Measurements from ENCODE around the gene TRAP1.
A peak's percentile ranks its signal among the peaks of the same experiment; 100 is the strongest.

TRAP1 gene

DNA sequence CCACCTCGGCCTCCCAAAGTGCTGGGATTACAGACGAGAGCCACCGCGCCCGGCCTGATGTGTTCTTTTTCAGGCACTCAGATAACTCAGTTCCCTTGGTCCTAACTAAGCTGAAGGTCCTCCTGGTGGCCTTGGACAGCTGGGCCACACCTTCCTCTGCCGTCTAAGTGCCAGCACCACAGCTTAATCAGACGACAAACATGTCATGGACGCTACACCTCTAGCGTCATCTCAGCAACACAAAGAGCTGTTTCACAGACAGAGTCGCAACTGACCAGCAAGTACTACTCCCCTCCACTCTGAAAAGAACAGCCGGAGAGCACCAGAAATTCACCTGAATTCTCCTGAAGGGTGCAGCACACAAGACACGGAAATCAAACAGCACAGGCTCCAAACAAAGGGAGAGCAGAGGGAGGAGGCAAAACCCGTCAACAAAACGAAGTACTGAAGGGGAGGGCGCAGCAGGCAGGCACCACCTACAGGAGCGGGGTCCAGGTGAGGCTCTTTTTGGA lies 4.4 kb downstream of the TRAP1 start:
- DNase-seq = no peak

DNA sequence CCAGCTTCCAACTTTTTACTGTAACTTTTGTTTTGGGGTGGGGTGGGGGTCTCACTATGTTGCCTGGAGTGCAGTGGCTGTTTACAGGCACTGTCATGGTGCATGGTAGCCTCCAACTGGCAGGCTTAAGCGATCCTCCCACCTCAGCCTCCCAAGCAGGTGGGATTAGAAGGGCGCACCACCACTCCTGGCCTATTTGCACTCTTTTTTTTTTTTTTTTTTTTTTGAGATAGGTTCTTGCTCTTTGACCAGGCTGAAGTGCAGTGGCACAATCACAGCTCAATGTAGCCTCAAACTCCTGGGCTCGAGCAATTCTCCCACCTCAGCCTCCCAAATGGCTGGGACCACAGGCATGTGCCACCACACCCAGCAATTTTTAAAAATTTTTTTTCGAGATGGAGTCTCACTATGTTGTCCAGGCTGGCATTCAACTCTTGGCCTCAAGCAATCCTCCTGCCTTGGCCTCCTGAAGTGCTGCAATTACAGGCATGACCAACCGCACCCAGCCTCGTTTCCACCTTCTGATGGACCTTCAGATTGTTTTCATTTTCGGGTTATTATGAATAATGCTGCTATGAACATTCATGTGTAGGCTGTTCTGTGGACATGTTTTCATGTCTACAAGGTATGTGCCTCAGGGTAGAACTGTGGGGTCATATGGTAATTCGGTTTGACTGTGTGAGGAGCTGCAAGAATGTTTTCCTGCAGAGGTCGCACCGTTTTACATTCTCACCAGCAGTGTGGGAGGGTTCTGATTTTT lies 10.9 kb downstream of the TRAP1 start:
- DNase-seq = no peak

DNA sequence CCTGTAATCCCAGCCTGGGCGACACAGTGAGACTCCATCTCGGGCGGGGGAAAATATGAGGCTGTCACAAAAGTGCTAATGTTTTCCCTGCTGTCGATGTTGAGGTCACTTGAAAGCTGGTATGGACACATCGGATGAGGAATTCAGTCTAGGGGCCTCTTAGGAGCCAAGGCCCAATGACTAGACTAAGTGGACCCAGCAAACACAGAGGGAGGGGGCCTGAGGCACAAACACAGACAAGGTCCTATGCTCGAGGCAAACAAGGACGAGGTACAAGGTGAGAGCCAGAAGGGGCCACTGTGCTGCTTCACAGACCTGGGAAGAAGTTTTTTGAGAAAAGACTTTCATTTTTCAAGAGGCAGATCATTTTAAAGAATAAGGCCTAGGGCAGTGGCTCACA lies 15.2 kb downstream of the TRAP1 start:
- DNase-seq = no peak

DNA sequence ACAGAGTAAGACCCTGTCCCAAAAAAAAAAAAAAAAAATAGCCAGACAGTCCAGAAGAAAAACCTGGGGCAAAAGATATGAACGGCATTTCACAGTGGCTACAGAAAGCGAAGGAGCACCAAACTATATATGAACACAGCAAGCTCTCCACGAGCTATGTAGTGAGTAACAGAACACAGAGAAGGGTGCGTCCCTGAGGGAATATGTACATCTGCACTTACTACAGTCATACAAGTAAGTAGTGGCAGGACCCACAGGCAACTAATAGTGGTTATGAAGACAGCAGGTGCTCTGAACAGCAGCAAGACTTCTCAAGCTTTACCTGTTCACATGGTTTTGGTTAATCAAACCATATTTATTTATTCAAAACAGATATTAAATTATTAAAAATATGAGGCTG lies 15.8 kb downstream of the TRAP1 start:
- no peak for DNase-seq

DNA sequence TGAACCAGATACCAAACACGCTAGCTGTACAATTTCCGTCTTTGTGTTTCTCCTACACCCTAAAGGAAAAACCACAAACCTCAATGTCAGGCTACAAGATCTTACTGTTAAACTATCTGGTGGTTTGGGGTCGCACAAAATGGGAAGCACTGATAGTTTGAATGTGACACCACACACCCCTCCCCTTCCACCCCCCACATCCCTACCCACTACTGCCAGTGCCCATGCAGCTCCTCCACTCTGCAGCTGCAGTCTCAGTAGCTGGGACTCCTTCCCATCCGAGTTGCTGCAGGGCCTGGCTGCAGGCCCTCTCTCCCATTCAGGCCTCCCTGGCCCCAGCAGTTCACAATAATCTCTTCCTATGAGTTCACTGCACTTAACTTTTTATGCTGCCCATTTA lies 18.4 kb downstream of the TRAP1 start:
- DNase-seq = no peak

DNA sequence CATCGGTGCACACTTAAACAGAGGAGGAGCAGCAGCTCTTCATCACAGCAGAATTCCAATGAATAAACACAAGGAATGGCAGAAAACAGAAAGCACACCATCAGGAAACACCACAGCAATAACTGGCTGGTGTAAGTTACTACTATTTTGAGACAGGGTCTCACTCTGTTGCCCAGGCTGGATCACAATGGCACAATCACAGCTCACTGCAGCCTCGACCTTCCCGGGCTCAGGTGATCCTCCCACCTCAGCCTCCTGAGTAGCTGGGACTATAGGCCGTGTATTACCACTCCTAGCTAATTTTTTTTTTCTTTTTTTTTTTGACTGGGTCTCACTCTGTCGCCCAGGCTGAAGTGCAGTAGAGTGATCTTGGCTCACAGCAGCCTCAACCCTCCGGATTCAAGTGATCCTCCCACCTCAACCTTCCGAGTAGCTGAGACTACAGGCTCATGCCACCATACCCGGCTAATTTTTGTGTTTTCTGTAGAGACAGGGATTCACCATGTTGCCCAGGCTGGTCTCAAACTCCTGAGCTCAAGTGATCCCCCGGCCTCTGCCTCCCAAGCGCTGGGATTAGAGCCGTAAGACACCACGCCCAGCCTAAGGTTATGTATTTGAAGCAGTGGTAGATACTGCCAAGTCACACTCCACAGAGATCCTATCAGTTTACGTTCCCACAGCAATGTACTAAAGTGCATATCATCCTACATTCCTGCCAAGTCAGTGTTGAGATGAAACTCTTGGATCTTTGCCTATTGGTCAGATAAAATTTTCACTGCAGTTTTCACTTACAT lies 20.7 kb downstream of the TRAP1 start:
- DNase-seq = no peak

DNA sequence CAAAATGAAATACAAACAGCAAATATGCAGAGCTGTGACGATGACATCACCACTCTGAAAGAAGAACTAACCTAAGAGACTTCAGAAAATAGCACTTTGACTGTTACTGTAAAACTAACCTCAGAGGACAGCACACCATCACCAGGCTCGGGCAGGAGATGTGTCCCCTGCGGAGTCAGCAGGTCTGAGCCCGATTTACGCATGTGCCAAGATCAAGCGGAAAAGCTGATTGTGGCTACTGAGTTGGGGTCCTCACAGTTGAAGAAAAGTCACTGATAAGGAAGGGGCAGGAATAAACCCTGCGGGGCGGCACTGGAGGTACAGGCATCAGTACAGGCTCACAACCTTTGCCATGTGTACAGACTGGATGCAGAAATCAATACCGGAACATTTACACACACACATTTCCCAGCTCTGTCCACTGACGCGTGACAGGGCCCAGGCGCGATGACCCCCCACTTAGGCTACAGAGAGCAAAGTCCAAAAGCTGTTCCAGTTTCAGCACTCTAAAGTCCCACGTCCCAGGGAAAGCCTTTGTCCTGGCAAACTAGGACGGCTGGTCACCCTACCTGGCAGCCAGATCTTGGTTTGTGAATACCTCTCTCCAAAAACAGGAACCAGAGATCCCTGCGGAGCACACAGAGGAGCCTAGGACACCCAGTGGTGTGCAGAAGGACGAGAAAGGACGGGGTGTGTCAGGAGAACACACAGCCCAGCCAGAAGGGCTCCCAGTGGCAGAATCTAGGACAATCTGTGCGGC lies 21.5 kb downstream of the TRAP1 start:
- no peak for DNase-seq

DNA sequence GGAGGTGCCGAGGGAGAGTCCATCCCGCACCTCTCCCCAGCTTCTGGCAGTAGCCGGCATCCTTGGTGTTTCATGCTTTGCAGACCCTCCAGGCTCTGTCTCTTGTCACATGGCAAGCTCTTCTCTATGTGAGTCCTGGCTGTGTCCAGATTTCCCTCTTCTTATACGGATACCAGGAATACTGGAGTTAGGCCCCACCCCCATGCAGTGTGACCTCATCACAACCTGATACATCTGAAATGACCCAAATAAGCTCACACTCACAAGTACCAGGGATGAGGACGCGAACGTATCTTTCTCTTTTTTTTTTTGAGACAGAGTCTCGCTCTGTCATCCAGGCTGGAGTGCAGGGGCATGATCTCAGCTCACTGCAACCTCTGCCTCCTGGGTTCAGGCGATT lies 23.3 kb downstream of the TRAP1 start:
- DNase-seq = no peak

DNA sequence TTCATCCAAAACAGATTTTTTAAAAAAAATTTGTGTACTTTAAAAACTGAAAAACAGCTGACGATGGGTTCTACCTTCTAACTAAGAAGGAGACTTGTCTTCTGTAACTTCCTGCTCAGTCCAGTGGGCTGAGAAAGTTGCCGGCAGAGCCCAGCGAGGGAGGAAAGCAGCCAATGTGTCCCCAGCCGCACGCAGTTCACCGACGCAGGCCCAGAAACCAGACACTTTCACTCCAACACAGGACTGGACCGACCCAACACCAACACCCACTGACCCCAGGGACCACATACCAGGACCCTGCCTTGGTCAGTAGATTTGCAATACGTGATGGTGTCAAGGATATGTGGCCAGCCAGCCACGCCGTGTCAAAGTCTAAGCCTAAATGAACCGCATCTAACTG lies 25.6 kb downstream of the TRAP1 start:
- no peak for DNase-seq

DNA sequence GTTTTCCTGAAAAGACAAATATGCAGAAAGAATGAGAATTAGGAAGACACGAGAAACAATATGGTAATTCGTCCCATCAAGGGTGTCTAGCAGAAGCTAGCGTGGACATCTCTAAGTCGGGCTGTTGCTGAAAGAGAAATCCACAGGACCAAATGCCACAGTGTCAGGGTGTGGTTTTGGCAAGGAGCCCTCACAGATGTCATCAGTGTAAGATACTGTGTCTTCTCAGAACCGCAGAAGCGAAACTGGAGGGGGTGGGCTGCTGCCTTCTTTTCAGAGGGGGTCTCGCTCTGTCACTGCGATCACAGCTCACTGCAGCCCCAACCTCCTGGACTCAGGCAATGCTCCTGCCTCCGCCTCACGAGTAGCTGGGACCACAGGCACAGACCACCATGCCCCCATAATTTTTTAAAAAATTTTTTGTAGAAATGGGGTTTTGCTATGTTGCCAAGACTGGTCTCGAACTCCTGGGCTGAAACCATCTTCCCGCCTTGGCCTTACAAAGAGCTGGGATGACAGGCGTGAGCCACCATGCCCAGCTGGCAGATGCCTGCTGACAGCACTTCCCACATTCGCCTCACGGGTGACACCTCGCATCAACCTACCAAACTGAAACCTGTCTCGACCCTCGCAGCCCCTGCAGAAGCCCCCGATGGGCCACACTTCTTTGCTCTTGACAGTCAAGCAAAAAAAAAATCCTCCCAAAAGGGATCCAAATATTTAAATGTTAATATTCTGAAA lies 26.2 kb downstream of the TRAP1 start:
- DNase-seq = no peak

DNA sequence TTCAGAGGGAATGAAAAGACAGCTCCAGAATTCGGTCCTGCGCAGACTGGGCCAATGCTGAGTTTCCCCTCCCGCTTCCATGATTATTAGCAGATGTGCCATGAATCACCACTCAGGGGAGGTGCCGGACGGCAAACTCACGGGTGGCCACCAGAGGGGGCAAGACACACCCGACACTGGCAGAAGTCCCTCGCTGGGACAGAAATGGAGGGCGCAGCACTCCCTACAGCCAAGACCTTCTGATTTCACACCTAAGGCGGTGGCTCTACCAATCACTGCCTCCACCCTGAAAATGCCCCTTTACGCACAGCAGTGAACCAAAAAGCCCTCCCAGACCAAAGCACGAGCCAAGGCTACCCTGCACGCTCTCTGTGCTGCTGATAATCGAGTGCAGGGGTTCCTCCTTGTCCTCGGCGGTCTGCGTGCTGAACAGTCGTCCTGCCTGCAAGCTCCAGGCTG lies 26.8 kb downstream of the TRAP1 start:
- peak; percentile 61 to 80 for DNase-seq

DNA sequence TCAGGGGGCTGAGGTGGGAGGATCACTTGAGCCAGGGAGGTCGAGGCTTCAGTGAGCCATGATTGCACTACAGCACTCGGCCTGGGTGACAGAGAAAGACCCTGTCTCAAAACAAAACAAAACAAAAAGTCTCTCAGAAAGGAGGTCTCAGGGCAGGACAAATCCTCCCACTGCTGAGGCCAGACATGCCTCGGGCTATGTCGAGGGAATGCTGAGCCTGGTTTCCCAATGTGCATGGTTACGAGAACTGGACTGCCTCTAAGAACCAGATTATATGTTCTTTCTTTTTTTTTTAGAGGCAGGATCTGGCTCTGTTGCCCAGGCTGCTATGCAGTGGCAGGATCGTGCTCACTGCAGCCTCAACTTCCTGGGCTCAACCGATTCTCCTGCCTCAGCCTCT lies 27.6 kb downstream of the TRAP1 start:
- no peak for DNase-seq

DNA sequence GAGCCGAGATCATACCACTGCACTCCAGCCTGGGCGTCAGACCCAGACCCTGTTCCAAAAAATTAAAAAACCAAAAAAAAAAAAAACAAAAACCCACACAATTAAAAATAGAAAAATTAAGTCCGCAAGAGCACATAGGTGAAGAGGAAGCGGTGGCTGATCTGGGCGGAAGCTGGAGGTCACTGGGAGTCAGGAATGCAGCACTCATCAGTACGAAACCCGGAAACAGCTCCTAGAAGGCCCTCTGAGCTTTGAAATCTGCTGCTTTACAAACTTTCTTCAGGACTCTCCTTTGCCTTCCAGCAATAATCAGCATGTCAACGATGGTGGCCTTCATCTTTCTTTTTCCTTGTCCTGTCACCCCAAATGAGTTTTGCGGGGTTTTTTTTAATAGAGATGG lies 29.5 kb downstream of the TRAP1 start:
- DNase-seq = no peak

DNA sequence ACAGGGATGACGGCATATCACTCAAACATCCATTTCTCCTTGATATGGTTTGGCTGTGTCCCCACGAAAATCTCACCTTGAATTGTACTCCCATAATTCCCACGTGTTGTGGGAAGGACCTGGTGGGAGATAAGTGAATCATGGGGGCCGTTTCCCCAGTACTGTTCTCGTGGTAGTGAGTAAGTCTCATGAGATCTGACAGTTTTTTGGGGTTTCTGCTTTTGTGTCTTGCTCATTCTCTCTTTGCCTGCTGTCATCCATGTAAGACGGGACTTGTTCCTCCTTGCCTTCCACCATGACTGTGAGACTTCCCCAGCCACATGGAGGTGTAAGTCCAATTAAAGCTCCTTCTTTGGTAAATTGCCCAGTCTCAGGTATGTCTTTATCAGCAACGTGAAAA lies 30.3 kb downstream of the TRAP1 start:
- DNase-seq = no peak

DNA sequence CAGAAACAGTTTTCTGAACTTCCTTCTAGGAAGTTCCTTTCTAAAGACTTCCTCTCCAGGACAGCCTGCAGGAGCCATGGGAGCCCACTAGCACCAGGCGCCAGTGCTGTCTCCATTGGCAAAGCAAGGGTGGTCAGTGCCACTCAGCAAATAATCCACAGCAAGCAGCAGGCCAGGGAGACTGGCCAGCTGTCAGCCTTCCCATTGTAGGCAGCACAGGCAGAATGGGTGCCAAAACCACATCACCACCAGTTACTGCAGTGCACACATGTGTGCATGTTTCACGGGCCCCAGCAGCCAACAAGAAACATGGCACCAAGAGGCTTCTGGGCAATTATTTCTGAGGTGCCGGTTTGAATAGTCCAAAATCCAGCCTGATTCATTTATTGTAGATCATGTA lies 36.1 kb downstream of the TRAP1 start:
- DNase-seq = no peak

DNA sequence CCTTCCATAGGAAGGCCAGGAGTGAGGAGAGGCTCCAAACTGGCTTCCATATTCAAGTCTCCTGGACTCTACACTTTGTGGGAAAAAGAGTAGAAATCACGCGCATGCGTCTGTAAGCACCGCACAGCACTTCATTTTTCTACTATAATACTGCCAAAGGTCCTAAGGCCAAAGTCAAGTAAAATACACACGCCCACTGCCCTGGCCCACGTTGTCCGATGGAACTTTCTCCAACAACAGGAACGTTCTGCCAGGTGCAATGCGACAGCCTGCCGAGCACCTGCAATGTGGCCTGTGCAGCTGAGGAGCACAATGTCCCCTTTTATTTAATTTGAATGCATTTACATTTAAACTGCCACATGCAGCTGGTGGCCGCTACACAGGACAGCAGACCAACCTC lies 39.3 kb downstream of the TRAP1 start:
- DNase-seq = no peak

DNA sequence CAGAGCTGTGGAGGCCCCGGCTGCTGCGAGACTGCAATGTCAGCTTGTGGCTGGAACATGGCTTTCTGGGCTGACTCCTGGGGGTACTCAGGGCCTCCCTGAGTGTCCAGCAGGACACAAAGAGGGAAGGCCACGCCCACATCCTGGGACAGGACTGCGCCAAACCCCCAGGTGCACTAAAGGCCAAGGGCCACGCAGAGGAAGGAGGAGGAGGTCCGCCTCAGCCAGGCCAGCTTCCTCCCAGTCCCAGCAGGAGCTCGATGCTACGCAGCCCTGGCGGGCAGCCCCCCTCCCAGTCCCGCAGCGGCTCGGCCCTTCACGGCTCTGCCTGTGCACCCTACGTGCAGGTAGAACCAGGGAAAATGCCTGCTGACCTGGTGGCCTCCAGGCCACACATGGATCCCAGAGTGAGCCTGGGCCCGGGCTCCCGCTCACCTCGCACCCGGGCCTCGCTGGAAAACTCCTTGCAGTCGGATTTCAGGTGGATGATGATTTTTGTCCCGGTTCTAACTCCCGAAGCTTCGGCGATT lies 41.7 kb downstream of the TRAP1 start:
- no peak for DNase-seq

DNA sequence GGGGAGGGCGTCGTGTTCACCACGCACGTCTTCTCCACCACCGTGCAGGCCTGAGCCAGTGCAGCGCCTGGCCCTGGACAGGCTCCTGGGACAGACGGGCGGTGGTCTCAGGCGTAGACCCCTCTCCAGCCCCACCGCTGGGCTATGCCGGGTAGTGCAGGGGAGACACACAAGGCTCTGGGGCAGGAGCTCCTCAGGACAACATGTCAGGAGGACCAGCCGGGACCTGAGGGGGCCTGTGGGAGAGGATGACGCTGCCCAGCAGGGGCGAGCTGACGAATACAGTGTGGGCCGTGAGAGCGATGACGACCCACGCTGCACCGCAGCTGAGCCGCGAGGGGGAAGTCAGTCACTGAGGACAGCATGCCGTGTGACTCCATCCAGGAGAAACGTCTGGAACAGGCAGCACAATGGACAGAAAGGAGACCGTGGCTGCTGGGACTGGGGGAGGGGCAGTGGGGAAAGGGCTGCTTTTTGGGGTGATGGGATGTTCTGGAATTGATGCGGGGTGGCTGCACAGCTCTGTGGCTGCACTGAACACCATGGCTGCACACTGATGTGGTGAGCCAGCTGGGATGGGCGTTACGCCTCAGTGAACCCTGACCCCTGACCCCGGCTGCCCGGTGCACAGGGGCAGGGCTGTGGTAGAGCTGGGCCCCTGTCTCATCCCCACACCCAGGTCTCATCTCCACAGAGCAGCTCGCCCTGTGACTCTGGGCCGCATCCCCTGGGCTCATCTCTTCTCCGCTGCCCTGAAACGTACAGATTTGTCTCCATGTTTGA lies 42.6 kb downstream of the TRAP1 start:
- DNase-seq = no peak

DNA sequence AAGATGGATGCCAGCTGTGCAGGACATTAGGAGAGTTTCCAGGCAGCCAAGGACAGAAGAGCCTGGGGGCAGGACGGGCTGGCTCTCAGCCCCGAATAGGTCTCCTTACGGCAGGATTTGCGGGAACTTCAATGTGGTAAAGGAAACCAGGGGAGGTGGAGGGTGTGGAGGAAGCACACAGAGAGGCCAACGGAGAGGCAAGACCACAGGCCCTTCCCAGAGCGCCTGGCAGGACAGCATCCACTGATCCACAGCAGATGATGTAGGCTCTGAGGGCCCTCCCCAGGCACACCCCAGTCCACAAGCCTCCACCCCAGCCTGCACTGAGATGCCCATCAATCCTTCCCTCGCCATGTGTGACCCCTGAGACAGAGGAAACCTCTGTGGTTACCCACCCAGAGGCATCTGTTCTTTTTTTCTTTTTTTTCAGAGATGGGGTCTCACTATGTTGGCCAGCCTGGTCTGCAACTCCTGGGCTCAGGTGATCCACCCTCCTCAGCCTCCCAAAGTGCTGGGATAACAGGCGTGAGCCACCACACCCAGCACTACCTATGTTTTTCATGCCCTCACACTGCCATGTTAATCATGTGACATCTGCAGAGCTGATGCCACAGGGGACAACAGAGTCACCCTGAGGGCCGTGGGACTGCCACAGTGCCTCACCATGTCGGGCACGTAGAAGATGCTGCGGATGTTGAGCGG lies 43.5 kb downstream of the TRAP1 start:
- no peak for DNase-seq

DNA sequence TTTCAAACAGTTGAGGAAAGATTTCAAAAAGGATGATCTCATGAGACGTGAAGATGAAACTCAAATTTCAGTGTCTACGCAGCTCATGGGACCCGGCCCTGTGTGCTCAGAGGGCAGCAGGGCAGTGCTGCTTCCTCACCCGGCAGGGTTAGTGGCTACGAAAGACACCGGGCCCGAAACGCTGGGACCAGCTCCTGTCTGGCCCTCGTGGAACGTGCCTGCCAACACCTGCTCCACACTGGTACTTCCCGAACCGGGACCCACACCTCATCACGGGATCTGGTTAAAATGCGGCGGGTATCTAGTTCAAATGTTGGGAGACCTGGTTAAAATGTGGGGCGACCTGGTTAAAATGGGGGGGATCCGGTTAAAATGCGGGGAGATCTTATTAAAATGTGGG lies 44.1 kb downstream of the TRAP1 start:
- DNase-seq = no peak

DNA sequence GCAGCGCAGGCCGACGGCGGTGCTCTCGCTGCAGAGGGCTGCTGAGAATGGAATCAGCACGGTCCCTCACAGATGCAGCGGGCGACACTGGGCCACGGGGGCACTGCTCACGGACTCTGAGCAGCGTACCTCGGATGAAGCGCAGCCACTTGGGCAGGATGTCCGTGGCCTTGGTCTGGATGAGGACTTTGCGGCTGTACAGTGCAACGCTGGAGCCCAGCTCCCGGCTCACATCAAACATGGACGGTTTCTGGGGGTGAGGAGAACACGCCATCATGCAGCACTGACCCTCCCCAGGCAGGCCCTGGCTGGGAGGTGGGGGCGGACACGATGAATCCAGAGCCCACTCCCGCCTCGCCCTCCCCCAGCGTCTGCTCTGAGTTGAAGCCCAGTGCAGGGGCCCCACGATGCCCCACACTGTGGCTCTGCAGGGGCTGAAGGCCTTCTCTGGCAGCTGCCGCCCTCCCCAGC lies 44.7 kb downstream of the TRAP1 start:
- DNase-seq = no peak

All from NCI-H2081 (cell line).